Measurements from ENCODE around the gene KIF2C.

The KIF2C gene

DNA sequence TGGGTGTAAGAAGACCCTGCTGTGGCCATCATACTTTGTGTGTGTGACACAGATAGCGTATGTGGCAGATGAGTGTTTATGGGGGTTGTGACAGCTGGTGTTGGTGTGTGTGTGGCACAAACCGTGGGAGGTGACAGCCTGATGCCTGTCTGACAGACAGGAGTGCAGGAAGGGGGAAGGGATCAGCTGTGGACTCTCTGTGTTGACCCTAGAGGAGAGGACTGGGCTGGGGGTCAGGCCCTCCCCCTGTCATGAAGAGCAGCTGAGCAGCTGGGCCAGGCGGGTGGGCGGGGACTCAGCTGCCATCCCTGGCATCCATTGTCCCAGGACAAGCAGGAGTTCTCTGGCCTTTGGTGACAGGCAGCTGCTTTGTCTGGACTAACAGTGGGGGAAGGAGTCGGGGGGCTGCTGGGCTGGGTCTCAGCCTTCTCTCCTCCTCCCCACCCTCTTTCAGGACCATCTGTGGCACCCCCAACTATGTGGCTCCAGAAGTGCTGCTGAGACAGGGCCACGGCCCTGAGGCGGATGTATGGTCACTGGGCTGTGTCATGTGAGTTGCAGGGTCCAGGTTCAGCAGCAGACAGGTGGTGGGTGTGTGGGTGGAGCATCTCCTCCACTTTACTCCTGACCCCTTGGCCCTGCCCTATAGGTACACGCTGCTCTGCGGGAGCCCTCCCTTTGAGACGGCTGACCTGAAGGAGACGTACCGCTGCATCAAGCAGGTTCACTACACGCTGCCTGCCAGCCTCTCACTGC, 62.8 kb downstream of the KIF2C start:
- no peak overlapping the region for H3K4me3 ChIP-seq (ENCODE audit: low read length)
- no peak overlapping the region for H3K9ac ChIP-seq (ENCODE audit: low read length)
- no peaks in the 10 kb centered on the region for H3K27me3 ChIP-seq (replicated peaks; ENCODE audit: insufficient read depth, low read length)
- DNase-seq: no peak
- H3F3A ChIP-seq (ENCODE audit: insufficient read depth, low read length): peaks cover 5% of the 10 kb centered on the region; the same call in 1 of the 2 replicates
- TF ChIP-seq EZH2phosphoT487 (IDR thresholded peaks at IDR 0.05; ENCODE audit: low read length) (no peak), EZH2 (optimal IDR thresholded peaks at IDR 0.05; ENCODE audit: low read depth, low read length) (no peak)
- TF ChIP-seq, protein P1, sequence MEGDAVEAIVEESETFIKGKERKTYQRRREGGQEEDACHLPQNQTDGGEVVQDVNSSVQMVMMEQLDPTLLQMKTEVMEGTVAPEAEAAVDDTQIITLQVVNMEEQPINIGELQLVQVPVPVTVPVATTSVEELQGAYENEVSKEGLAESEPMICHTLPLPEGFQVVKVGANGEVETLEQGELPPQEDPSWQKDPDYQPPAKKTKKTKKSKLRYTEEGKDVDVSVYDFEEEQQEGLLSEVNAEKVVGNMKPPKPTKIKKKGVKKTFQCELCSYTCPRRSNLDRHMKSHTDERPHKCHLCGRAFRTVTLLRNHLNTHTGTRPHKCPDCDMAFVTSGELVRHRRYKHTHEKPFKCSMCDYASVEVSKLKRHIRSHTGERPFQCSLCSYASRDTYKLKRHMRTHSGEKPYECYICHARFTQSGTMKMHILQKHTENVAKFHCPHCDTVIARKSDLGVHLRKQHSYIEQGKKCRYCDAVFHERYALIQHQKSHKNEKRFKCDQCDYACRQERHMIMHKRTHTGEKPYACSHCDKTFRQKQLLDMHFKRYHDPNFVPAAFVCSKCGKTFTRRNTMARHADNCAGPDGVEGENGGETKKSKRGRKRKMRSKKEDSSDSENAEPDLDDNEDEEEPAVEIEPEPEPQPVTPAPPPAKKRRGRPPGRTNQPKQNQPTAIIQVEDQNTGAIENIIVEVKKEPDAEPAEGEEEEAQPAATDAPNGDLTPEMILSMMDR (IDR thresholded peaks at IDR 0.05; ENCODE audit: low read length): no peak
- peaks cover 4% of the 10 kb centered on the region; the same call in 1 of the 2 replicates for H3K4me1 ChIP-seq (ENCODE audit: low read length)
- H3K4me2 ChIP-seq (ENCODE audit: low read depth, low read length): no peak overlapping the region
- no peaks in the 10 kb centered on the region for H3K36me3 ChIP-seq (replicated peaks; ENCODE audit: insufficient read depth, low read length)
- no peaks in the 10 kb centered on the region for H3K9me3 ChIP-seq (replicated peaks; ENCODE audit: insufficient read depth, low read length)
- no peaks in the 10 kb centered on the region for H4K20me1 ChIP-seq (ENCODE audit: insufficient read depth, low read length)
- no peaks in the 10 kb centered on the region for H3K9me2 ChIP-seq (replicated peaks; ENCODE audit: insufficient read depth, low read length)
- no peak overlapping the region for H2AFZ ChIP-seq (ENCODE audit: low read length)
- no peak overlapping the region for H3K27ac ChIP-seq (ENCODE audit: low read length)
- peaks cover 5% of the 10 kb centered on the region; the same call in 1 of the 2 replicates for H3K79me2 ChIP-seq (ENCODE audit: low read length)

GRCh38 chr1:44803062-44803311, 63.4 kb downstream of the KIF2C start:
- H3K9ac ChIP-seq (ENCODE audit: low read length): no peak overlapping the region
- no peak for TF ChIP-seq EZH2 (optimal IDR thresholded peaks at IDR 0.05; ENCODE audit: low read depth, low read length)
- no peak for TF ChIP-seq EZH2phosphoT487 (IDR thresholded peaks at IDR 0.05; ENCODE audit: low read length)
- TF ChIP-seq, protein P1 (IDR thresholded peaks at IDR 0.05; ENCODE audit: low read length): no peak
- H3F3A ChIP-seq (ENCODE audit: insufficient read depth, low read length): peaks cover 5% of the 10 kb centered on the region; the same call in 1 of the 2 replicates
- DNase-seq: no peak
- no peak overlapping the region for H2AFZ ChIP-seq (ENCODE audit: low read length)
- H3K27ac ChIP-seq (ENCODE audit: low read length): no peak overlapping the region
- no peaks in the 10 kb centered on the region for H3K27me3 ChIP-seq (replicated peaks; ENCODE audit: insufficient read depth, low read length)
- H3K9me2 ChIP-seq (replicated peaks; ENCODE audit: insufficient read depth, low read length): no peaks in the 10 kb centered on the region
- peaks cover 4% of the 10 kb centered on the region; the same call in 1 of the 2 replicates for H3K4me1 ChIP-seq (ENCODE audit: low read length)
- no peaks in the 10 kb centered on the region for H3K9me3 ChIP-seq (replicated peaks; ENCODE audit: insufficient read depth, low read length)
- no peaks in the 10 kb centered on the region for H3K36me3 ChIP-seq (replicated peaks; ENCODE audit: insufficient read depth, low read length)
- no peak overlapping the region for H3K4me2 ChIP-seq (ENCODE audit: low read depth, low read length)
- no peaks in the 10 kb centered on the region for H4K20me1 ChIP-seq (ENCODE audit: insufficient read depth, low read length)
- H3K4me3 ChIP-seq (ENCODE audit: low read length): no peak overlapping the region
- H3K79me2 ChIP-seq (ENCODE audit: low read length): peaks cover 5% of the 10 kb centered on the region; the same call in 1 of the 2 replicates

DNA sequence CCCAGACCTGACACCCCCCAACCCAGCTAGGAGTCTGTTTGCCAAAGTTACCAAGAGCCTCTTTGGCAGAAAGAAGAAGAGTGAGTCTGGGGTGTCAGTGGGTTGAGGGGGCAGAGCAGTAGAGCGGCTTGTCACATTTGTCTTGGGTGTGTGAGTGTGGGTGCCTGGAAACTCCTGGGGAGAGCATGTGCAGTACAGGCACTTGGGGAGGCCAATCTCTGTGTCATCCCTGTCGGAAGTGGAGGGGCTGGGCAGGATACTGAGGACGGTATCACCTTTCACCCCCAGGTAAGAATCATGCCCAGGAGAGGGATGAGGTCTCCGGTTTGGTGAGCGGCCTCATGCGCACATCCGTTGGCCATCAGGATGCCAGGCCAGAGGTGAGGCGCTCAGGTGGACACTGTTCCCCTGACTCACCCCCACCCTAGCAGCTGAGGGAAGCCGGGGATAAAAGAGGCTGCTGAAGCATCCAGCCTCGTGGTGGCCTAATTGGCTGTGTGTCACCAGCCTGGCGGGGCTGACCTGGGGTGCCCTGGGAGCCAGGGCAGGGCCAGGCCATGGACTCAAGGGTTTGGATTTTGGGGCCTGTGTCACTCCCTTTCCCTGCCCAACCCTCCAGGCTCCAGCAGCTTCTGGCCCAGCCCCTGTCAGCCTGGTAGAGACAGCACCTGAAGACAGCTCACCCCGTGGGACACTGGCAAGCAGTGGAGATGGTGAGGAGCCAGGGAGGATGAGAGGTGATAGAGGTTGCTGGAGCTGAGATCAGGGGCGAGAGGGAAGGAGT, 63.9 kb downstream of the KIF2C start:
- Histone ChIP-seq H3K27ac (ENCODE audit: low read length) (no peak overlapping the region), H4K20me1 (ENCODE audit: insufficient read depth, low read length) (no peaks in the 10 kb centered on the region), H3K79me2 (ENCODE audit: low read length) (peaks cover 5% of the 10 kb centered on the region; the same call in 1 of the 2 replicates), H3K36me3 (replicated peaks; ENCODE audit: insufficient read depth, low read length) (no peaks in the 10 kb centered on the region), H2AFZ (ENCODE audit: low read length) (no peak overlapping the region), H3K9me3 (replicated peaks; ENCODE audit: insufficient read depth, low read length) (no peaks in the 10 kb centered on the region), H3K4me1 (ENCODE audit: low read length) (peaks cover 4% of the 10 kb centered on the region; the same call in 1 of the 2 replicates), H3K9ac (ENCODE audit: low read length) (no peak overlapping the region), H3K4me3 (ENCODE audit: low read length) (no peak overlapping the region), H3K4me2 (ENCODE audit: low read depth, low read length) (no peak overlapping the region), H3K9me2 (replicated peaks; ENCODE audit: insufficient read depth, low read length) (no peaks in the 10 kb centered on the region), H3F3A (ENCODE audit: insufficient read depth, low read length) (peaks cover 5% of the 10 kb centered on the region; the same call in 1 of the 2 replicates), H3K27me3 (replicated peaks; ENCODE audit: insufficient read depth, low read length) (no peaks in the 10 kb centered on the region)
- TF ChIP-seq, protein P1 (IDR thresholded peaks at IDR 0.05; ENCODE audit: low read length): no peak
- no peak for TF ChIP-seq EZH2phosphoT487 (IDR thresholded peaks at IDR 0.05; ENCODE audit: low read length)
- TF ChIP-seq EZH2 (optimal IDR thresholded peaks at IDR 0.05; ENCODE audit: low read depth, low read length): no peak
- no peak for DNase-seq

Measured in MM.1S (cell line).